Pancreas (tissue), 10 donors: Measurements from ENCODE around the gene TENT5C. TPM values are rescaled to one million over a fixed set of nuclear protein-coding genes. Genes with fewer than 3 reads are reported as not detected.

Source experiments
- ATAC-seq, 4 donors: fragments of 200-7000 bp; cut with Tn5 transposase; one replicate each; pipeline versions ENCODE4 v1.8.0 to v1.9.1; 2020; ENCODE audit warnings: mild to moderate bottlenecking in 4 of 4, moderate library complexity in 4 of 4
- DNase-seq, 6 donors: peaks; one replicate each; pipeline ENCODE4 v3.0.0-alpha.2; 2020
- FAIRE-seq: peaks from 2 replicates; lab custom pipeline; 2012; peaks lifted over from hg19 to GRCh38; lab: Jason Lieb, UNC
- H3K27ac ChIP-seq, 4 donors: fragments of 200-600 bp; sonication (generic); 1 replicate in 3 of 4; 2 replicates in 1 of 4; pipeline versions ENCODE4 v1.5.0 to v1.8.0; 2020
- H3K27me3 ChIP-seq, 4 donors: fragments of 200-600 bp; one replicate each; pipeline ENCODE4 v1.8.0; 2021
- H3K36me3 ChIP-seq, 3 donors: fragments of 200-600 bp; sonication (generic) in 1 of 3; one replicate each; pipeline versions ENCODE4 v1.5.0 to v1.8.0; 2020 to 2021
- H3K4me1 ChIP-seq, 3 donors: fragments of 200-600 bp; one replicate each; pipeline ENCODE4 v1.8.0; 2021
- H3K4me3 ChIP-seq, 4 donors: fragments of 200-600 bp; sonication (generic) in 2 of 4; one replicate each; pipeline versions ENCODE4 v1.5.0 to v1.8.0; 2020 to 2021
- H3K9me3 ChIP-seq, 4 donors: fragments of 200-600 bp; one replicate each; pipeline ENCODE4 v1.8.0; 2021
- CTCF ChIP-seq, 4 donors: fragments of 200-600 bp; sonication (generic) in 3 of 4; IDR thresholded peaks; one replicate each; pipeline versions ENCODE4 v1.5.0 to v1.8.0; 2021; ENCODE audit warnings: antibody characterized with exemption in 4 of 4
- WGBS, 2 donors: extraction: QIAGEN DNeasy Blood & Tissue Kit; methylation state at CpG; one replicate each; pipeline ENCODE4 v1.1.7; 2013; 5-methylcytosine and 5-hydroxymethylcytosine counted together
- intact Hi-C, 3 donors: fragments of 100-400 bp; cut with DNase I; formaldehyde crosslinking; loops; one replicate each; pipeline versions ENCODE4 v1.11.1 to v1.14.2; 2022
- polyA plus RNA-seq, 2 donors: library from polyadenylated mRNA; stranded (reverse); fragments of 200-250 nt; gene quantifications; one replicate each; pipeline ENCODE4 v1.2.3, GENCODE V29; 2013
- total RNA-seq, 6 donors: library from RNA; stranded (reverse); fragmentation: NEBNext Ultra II Directional in 4 of 6; extraction: Animal tissue kit (Norgen Biotek cat#: 25700) in 4 of 6; gene quantifications; one replicate each; pipeline versions ENCODE4 v1.2.1 to v1.2.4, GENCODE V29; 2021 to 2023
- donor health status: healthy with polysubstance abuse.
- donor health status: DM: no; HTN: no; CAD: no; lungs with moderate emphysema.
- donor health status: DM: no; HTN: no; CAD: no.
- donor health status: control.
- donor health status: control.
- donor health status: Bipolar disorder and iron deficiency.
- donor health status: DM: yes; HTN: yes; CAD: no.
- donor health status: DM: no; HTN: no; CAD: no.
- donor health status: DM: no; HTN: no; CAD: no.
- donor health status: DM: yes; HTN: yes; CAD: no.

Gene TENT5C
- total and polyA plus RNA-seq, 8 donors: 6.7 to 68.1 (median 31.5) TPM

DNA sequence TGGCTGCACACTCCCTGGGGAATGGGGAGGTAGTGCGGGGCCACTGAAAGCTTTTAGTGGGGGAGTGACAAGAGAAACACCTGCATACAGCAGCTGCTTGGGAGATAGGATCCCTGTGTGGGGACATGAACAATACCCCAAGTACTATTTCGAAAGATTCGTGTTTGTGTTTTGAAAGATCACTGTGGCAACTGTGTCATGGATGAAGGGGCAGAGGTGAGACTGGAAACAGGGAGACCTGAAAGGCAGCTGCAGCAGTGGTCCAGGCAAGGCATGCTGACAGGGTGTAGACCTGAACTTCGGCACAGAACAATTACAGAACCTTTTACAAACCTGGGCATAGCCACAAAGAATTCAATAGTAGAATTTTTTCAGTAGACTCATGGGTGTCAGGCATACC lies 32.9 kb downstream of the TENT5C start:
- no peak for FAIRE-seq
- intact Hi-C loops: loop anchor here in 1 of 3 donors (5.0 kb wide), 1 partner anchor 34 kb away; no protein-coding TSS in a partner anchor

DNA sequence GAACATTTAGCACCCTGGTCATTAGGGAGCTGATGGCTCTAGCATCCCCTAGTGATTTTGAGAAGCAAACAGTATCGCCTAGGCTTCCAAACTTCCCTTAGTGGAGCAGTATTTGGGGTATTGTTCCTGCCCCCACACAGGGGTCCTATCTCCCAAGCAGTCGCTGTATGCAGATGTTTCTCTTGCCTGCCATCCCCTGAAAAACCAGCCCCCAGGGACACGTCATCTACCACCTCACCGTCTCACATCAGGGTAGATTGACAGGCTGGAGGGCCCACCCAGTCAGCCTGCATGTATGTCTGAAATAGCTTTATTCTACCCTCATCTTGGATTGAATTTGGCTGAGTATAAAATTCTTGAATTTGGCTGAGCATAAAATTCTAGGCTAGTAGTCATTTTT lies 33.9 kb downstream of the TENT5C start:
- no peak overlapping the region for H3K27ac ChIP-seq
- H3K4me3 ChIP-seq: no peak overlapping the region
- WGBS, 2 donors: 89 to 98% methylated on average over 4 of the region's 4 CpGs
- no peak for DNase-seq
- TF ChIP-seq CTCF (IDR thresholded peaks at IDR 0.05): no peak
- H3K36me3 ChIP-seq: no peaks in the 10 kb centered on the region
- ATAC-seq: no peak
- no peaks in the 10 kb centered on the region for H3K9me3 ChIP-seq
- H3K4me1 ChIP-seq: no peaks in the 10 kb centered on the region
- no peak for FAIRE-seq
- intact Hi-C loops: loop anchor here in 1 of 3 donors (5.0 kb wide), 1 partner anchor 33 kb away; no protein-coding TSS in a partner anchor
- no peaks in the 10 kb centered on the region for H3K27me3 ChIP-seq

More for the DNA sequence above, 32.9 kb downstream of the TENT5C start:
- no peaks in the 10 kb centered on the region for H3K9me3 ChIP-seq
- no peaks in the 10 kb centered on the region for H3K36me3 ChIP-seq
- no peak for TF ChIP-seq CTCF (IDR thresholded peaks at IDR 0.05)
- no peak for ATAC-seq
- DNase-seq: no peak
- H3K4me3 ChIP-seq: no peak overlapping the region
- H3K27ac ChIP-seq: no peak overlapping the region
- no peaks in the 10 kb centered on the region for H3K27me3 ChIP-seq
- no peaks in the 10 kb centered on the region for H3K4me1 ChIP-seq
- WGBS, 2 donors: 91 to 93% methylated on average over 4 of the region's 4 CpGs

GRCh38 chr1:117641536-117641935 lies 35.7 kb downstream of the TENT5C start:
- DNase-seq: no peak
- no peak for TF ChIP-seq CTCF (IDR thresholded peaks at IDR 0.05)
- Histone ChIP-seq H3K27ac (no peak overlapping the region), H3K27me3 (no peaks in the 10 kb centered on the region), H3K4me1 (no peaks in the 10 kb centered on the region), H3K36me3 (no peaks in the 10 kb centered on the region), H3K9me3 (no peaks in the 10 kb centered on the region), H3K4me3 (no peak overlapping the region)
- intact Hi-C loops: no loop called here
- ATAC-seq: no peak
- FAIRE-seq: no peak
- 90 to 91% methylated on average over 3 of the region's 3 CpGs for WGBS, 2 donors

DNA sequence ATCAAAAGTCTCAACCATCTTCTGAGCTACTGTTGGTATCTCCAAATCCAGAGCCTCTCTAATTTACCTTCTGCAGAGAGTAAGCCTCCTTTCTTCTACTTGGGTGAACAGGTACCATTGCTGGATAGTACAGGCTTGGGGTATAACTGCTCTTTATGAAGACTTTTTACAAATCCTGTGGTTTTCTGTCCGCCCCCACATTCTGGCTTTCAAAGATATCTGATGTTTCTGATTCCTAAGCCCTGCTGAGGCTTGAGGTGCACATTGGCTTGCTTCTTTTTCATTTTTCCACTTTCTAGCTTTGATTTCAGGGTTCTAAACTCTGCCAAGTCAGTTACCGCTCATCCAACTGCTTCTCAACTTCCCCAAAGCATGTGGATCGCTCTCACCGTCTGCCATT lies 37.1 kb downstream of the TENT5C start:
- 95 to 96% methylated on average over 4 of the region's 4 CpGs for WGBS, 2 donors
- Histone ChIP-seq H3K9me3 (no peaks in the 10 kb centered on the region), H3K4me3 (no peak overlapping the region), H3K27ac (no peak overlapping the region), H3K4me1 (no peaks in the 10 kb centered on the region), H3K36me3 (no peaks in the 10 kb centered on the region), H3K27me3 (no peaks in the 10 kb centered on the region)
- FAIRE-seq (no peak), ATAC-seq (no peak), DNase-seq (no peak)
- TF ChIP-seq CTCF (IDR thresholded peaks at IDR 0.05): no peak
- intact Hi-C loops: no loop called here

GRCh38 chr1:117643601-117644000 lies 37.8 kb downstream of the TENT5C start:
- Histone ChIP-seq H3K27ac (no peak overlapping the region), H3K4me3 (no peak overlapping the region), H3K27me3 (no peaks in the 10 kb centered on the region), H3K4me1 (no peaks in the 10 kb centered on the region), H3K36me3 (no peaks in the 10 kb centered on the region), H3K9me3 (no peaks in the 10 kb centered on the region)
- no peak for FAIRE-seq
- DNase-seq: no peak
- TF ChIP-seq CTCF (IDR thresholded peaks at IDR 0.05): no peak
- ATAC-seq: no peak
- intact Hi-C loops: no loop called here
- 89 to 90% methylated on average over 2 of the region's 2 CpGs for WGBS, 2 donors
